ENCODE results near the gene ANGPTL8. TPM values are rescaled to one million over a fixed set of nuclear protein-coding genes. Genes with fewer than 3 reads are reported as not detected.

The ANGPTL8 gene
- total and polyA plus RNA-seq, 2 of the 13 experiments (the other 11 are each of a cell fraction or from before 2014, with no cell fraction given) = 27.3 to 243 TPM

DNA sequence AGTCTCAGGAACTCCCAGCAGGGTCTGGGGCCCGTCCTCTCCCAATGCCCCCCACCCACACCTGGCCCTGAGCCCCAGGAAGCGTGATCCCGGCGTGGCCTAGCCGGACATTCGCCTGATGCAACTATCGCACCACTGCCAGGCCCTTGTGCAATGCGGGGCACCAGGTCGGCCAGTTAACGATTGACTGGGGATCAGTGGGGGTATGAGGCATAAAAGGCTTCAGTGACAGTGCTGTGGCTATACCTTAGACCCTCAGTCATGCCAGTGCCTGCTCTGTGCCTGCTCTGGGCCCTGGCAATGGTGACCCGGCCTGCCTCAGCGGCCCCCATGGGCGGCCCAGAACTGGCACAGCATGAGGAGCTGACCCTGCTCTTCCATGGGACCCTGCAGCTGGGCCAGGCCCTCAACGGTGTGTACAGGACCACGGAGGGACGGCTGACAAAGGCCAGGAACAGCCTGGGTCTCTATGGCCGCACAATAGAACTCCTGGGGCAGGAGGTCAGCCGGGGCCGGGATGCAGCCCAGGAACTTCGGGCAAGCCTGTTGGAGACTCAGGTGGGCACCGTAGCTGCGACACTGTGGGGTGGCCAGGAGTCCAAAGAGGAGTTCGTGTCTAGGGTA, at the start of gene ANGPTL8 (continued):
- TF ChIP-seq, protein P1, sequence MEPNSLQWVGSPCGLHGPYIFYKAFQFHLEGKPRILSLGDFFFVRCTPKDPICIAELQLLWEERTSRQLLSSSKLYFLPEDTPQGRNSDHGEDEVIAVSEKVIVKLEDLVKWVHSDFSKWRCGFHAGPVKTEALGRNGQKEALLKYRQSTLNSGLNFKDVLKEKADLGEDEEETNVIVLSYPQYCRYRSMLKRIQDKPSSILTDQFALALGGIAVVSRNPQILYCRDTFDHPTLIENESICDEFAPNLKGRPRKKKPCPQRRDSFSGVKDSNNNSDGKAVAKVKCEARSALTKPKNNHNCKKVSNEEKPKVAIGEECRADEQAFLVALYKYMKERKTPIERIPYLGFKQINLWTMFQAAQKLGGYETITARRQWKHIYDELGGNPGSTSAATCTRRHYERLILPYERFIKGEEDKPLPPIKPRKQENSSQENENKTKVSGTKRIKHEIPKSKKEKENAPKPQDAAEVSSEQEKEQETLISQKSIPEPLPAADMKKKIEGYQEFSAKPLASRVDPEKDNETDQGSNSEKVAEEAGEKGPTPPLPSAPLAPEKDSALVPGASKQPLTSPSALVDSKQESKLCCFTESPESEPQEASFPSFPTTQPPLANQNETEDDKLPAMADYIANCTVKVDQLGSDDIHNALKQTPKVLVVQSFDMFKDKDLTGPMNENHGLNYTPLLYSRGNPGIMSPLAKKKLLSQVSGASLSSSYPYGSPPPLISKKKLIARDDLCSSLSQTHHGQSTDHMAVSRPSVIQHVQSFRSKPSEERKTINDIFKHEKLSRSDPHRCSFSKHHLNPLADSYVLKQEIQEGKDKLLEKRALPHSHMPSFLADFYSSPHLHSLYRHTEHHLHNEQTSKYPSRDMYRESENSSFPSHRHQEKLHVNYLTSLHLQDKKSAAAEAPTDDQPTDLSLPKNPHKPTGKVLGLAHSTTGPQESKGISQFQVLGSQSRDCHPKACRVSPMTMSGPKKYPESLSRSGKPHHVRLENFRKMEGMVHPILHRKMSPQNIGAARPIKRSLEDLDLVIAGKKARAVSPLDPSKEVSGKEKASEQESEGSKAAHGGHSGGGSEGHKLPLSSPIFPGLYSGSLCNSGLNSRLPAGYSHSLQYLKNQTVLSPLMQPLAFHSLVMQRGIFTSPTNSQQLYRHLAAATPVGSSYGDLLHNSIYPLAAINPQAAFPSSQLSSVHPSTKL (CRISPR knock-in tag; IDR thresholded peaks at IDR 0.05) = peak; percentile 97
- TF ChIP-seq ZNF10 (CRISPR knock-in tag; IDR thresholded peaks at IDR 0.05; ENCODE audit: borderline replicate concordance, low read depth) (no peak), PAWR (CRISPR knock-in tag; IDR thresholded peaks at IDR 0.05; ENCODE audit: borderline replicate concordance) (no peak), NR2F2 (IDR thresholded peaks at IDR 0.05; ENCODE audit: borderline replicate concordance, low read depth) (peak; percentile 91; the same call in 1 of the 2 replicates), CHD2 (IDR thresholded peaks at IDR 0.05; ENCODE audit: low read depth, low read length) (no peak)
- TF ChIP-seq, protein P2, sequence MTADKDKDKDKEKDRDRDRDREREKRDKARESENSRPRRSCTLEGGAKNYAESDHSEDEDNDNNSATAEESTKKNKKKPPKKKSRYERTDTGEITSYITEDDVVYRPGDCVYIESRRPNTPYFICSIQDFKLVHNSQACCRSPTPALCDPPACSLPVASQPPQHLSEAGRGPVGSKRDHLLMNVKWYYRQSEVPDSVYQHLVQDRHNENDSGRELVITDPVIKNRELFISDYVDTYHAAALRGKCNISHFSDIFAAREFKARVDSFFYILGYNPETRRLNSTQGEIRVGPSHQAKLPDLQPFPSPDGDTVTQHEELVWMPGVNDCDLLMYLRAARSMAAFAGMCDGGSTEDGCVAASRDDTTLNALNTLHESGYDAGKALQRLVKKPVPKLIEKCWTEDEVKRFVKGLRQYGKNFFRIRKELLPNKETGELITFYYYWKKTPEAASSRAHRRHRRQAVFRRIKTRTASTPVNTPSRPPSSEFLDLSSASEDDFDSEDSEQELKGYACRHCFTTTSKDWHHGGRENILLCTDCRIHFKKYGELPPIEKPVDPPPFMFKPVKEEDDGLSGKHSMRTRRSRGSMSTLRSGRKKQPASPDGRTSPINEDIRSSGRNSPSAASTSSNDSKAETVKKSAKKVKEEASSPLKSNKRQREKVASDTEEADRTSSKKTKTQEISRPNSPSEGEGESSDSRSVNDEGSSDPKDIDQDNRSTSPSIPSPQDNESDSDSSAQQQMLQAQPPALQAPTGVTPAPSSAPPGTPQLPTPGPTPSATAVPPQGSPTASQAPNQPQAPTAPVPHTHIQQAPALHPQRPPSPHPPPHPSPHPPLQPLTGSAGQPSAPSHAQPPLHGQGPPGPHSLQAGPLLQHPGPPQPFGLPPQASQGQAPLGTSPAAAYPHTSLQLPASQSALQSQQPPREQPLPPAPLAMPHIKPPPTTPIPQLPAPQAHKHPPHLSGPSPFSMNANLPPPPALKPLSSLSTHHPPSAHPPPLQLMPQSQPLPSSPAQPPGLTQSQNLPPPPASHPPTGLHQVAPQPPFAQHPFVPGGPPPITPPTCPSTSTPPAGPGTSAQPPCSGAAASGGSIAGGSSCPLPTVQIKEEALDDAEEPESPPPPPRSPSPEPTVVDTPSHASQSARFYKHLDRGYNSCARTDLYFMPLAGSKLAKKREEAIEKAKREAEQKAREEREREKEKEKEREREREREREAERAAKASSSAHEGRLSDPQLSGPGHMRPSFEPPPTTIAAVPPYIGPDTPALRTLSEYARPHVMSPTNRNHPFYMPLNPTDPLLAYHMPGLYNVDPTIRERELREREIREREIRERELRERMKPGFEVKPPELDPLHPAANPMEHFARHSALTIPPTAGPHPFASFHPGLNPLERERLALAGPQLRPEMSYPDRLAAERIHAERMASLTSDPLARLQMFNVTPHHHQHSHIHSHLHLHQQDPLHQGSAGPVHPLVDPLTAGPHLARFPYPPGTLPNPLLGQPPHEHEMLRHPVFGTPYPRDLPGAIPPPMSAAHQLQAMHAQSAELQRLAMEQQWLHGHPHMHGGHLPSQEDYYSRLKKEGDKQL (CRISPR knock-in tag; IDR thresholded peaks at IDR 0.05; ENCODE audit: low read depth) = peak; percentile 87; the same call in 1 of the 2 replicates
- TF ChIP-seq, protein P3, sequence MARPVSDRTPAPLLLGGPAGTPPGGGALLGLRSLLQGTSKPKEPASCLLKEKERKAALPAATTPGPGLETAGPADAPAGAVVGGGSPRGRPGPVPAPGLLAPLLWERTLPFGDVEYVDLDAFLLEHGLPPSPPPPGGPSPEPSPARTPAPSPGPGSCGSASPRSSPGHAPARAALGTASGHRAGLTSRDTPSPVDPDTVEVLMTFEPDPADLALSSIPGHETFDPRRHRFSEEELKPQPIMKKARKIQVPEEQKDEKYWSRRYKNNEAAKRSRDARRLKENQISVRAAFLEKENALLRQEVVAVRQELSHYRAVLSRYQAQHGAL (CRISPR knock-in tag; IDR thresholded peaks at IDR 0.05; ENCODE audit: not compliant biosample characterization) = no peak
- TF ChIP-seq, protein P4, sequence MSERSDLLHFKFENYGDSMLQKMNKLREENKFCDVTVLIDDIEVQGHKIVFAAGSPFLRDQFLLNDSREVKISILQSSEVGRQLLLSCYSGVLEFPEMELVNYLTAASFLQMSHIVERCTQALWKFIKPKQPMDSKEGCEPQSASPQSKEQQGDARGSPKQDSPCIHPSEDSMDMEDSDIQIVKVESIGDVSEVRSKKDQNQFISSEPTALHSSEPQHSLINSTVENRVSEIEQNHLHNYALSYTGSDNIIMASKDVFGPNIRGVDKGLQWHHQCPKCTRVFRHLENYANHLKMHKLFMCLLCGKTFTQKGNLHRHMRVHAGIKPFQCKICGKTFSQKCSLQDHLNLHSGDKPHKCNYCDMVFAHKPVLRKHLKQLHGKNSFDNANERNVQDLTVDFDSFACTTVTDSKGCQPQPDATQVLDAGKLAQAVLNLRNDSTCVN (CRISPR knock-in tag; IDR thresholded peaks at IDR 0.05; ENCODE audit: borderline replicate concordance) = peak; percentile 83
- TF ChIP-seq, protein P5, sequence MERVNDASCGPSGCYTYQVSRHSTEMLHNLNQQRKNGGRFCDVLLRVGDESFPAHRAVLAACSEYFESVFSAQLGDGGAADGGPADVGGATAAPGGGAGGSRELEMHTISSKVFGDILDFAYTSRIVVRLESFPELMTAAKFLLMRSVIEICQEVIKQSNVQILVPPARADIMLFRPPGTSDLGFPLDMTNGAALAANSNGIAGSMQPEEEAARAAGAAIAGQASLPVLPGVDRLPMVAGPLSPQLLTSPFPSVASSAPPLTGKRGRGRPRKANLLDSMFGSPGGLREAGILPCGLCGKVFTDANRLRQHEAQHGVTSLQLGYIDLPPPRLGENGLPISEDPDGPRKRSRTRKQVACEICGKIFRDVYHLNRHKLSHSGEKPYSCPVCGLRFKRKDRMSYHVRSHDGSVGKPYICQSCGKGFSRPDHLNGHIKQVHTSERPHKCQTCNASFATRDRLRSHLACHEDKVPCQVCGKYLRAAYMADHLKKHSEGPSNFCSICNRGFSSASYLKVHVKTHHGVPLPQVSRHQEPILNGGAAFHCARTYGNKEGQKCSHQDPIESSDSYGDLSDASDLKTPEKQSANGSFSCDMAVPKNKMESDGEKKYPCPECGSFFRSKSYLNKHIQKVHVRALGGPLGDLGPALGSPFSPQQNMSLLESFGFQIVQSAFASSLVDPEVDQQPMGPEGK (CRISPR knock-in tag; IDR thresholded peaks at IDR 0.05) = peak; percentile 99
- TF ChIP-seq, protein P6, sequence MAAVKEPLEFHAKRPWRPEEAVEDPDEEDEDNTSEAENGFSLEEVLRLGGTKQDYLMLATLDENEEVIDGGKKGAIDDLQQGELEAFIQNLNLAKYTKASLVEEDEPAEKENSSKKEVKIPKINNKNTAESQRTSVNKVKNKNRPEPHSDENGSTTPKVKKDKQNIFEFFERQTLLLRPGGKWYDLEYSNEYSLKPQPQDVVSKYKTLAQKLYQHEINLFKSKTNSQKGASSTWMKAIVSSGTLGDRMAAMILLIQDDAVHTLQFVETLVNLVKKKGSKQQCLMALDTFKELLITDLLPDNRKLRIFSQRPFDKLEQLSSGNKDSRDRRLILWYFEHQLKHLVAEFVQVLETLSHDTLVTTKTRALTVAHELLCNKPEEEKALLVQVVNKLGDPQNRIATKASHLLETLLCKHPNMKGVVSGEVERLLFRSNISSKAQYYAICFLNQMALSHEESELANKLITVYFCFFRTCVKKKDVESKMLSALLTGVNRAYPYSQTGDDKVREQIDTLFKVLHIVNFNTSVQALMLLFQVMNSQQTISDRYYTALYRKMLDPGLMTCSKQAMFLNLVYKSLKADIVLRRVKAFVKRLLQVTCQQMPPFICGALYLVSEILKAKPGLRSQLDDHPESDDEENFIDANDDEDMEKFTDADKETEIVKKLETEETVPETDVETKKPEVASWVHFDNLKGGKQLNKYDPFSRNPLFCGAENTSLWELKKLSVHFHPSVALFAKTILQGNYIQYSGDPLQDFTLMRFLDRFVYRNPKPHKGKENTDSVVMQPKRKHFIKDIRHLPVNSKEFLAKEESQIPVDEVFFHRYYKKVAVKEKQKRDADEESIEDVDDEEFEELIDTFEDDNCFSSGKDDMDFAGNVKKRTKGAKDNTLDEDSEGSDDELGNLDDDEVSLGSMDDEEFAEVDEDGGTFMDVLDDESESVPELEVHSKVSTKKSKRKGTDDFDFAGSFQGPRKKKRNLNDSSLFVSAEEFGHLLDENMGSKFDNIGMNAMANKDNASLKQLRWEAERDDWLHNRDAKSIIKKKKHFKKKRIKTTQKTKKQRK (IDR thresholded peaks at IDR 0.05; ENCODE audit: low read length) = no peak

All from HepG2 (cell line).